Heart left ventricle (tissue), 13 donors: ENCODE results near the gene NEK10.

ENCODE experiments used
- POLR2A ChIP-seq, 2 donors: fragments of 450-650 bp; IDR thresholded peaks; one replicate each; pipeline ENCODE4 v1.6.1; 2017; ENCODE audit warnings: antibody characterized with exemption in 2 of 2, mild to moderate bottlenecking in 2 of 2, moderate library complexity in 2 of 2
- TF ChIP-seq, protein P1 (sequence below), 12 donors: fragments of 200-600 bp; sonication (generic) in 4 of 12; IDR thresholded peaks; one replicate each; pipeline versions ENCODE4 v1.5.0 to v1.8.0; 2018 to 2022; ENCODE audit warnings: antibody characterized with exemption in 12 of 12, mild to moderate bottlenecking in 5 of 12
- donor health status: ischemic (EF 13 %, LVEDD 7.1; RV severe dilation, severe dysfunction).
- donor health status: DM: no; HTN: yes; CAD: no.
- donor health status: DM: no; HTN: no; CAD: no.
- donor health status: ischemic (EF 25% LVEDD 6.9; RV normal size, moderate dysfunction).
- donor health status: ischemic (EF 25% LVEDD 5.7; RV mildly dilated, moderate dysfunction).
- donor health status: ischemic (EF 35%, LVEDD 5.7; RV mildly dilated, moderate dysfunction).
- donor health status: nonischemic (EF 11% LVEDD 7.7; RV severe dilation, severe dysfunction).
- donor health status: DM: yes; HTN: yes; CAD: no.
- donor health status: PGD.
- donor health status: ischemic (EF 29% LVEDD 5.4; RV normal size, mild dysfunction).
- donor health status: nonischemic (EF 23%, LVEDD 6.1; RV moderate dilation, normal function).

DNA sequence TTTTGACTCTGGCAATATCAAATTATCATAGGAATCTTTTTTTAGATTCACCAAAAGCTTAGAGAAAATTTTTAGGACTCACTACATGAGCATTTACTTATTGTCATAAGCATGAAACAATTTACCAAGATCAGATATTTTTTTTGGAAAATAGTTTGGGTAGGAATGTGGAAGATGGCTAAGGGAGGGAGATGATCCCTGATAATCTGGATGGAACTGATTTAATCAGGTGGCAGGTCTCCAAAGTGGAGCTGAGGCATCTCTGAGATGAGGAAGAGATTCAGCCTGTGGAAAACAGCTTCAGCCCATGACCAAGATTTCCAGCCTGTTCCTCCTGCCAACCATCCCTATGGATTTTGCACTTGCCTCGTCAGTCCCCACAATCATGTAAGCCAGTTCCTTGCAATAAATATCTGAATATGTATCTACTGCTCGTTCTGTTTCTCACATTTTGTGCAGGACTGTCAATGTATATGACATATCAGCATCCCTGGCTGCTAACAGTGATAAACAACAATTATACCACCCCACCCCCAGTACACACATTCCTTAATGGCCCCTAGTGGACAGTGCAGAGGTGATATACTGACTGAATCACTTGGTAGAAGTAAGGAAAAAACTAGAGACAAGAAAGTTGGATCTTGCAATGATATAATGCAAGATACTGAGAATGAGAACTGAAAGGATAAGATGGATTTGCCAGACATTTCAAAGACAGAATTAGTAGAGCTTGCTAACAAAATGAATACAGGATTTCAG is 183.8 kb downstream of the NEK10 start:
- TF ChIP-seq, protein P1, sequence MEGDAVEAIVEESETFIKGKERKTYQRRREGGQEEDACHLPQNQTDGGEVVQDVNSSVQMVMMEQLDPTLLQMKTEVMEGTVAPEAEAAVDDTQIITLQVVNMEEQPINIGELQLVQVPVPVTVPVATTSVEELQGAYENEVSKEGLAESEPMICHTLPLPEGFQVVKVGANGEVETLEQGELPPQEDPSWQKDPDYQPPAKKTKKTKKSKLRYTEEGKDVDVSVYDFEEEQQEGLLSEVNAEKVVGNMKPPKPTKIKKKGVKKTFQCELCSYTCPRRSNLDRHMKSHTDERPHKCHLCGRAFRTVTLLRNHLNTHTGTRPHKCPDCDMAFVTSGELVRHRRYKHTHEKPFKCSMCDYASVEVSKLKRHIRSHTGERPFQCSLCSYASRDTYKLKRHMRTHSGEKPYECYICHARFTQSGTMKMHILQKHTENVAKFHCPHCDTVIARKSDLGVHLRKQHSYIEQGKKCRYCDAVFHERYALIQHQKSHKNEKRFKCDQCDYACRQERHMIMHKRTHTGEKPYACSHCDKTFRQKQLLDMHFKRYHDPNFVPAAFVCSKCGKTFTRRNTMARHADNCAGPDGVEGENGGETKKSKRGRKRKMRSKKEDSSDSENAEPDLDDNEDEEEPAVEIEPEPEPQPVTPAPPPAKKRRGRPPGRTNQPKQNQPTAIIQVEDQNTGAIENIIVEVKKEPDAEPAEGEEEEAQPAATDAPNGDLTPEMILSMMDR (IDR thresholded peaks at IDR 0.05) = no peak
- no peak for TF ChIP-seq POLR2A (IDR thresholded peaks at IDR 0.05)
